Ishikawa (cell line): ENCODE measurements around the gene BIRC5.

Source experiments
- CEBPB ChIP-seq: IDR thresholded peaks from 2 replicates; pipeline ENCODE4 v1.6.1; 2012
- CREB1 ChIP-seq: IDR thresholded peaks from 2 replicates; pipeline ENCODE4 v1.6.1; 2012; ENCODE audit warnings: low read depth
- EGR1 ChIP-seq: IDR thresholded peaks from 2 replicates; pipeline ENCODE4 v1.6.1; 2012
- EP300 ChIP-seq: IDR thresholded peaks from 2 replicates; pipeline ENCODE4 v1.6.1; 2012; ENCODE audit warnings: borderline replicate concordance
- FOXM1 ChIP-seq: IDR thresholded peaks from 2 replicates; pipeline ENCODE4 v1.6.1; 2012; ENCODE audit warnings: low read depth, borderline replicate concordance
- MAX ChIP-seq: IDR thresholded peaks from 2 replicates; pipeline ENCODE4 v1.6.1; 2012
- NFIC ChIP-seq: IDR thresholded peaks from 2 replicates; pipeline ENCODE4 v1.6.1; 2012
- RAD21 ChIP-seq: IDR thresholded peaks from 2 replicates; pipeline ENCODE4 v1.6.1; 2012; ENCODE audit warnings: low read depth
- REST ChIP-seq: IDR thresholded peaks from 2 replicates; pipeline ENCODE4 v1.6.1; 2012; ENCODE audit warnings: low read depth, mild to moderate bottlenecking
- TAF1 ChIP-seq: IDR thresholded peaks from 2 replicates; pipeline ENCODE4 v1.6.1; 2012; ENCODE audit warnings: low read depth, mild to moderate bottlenecking
- TCF12 ChIP-seq: IDR thresholded peaks from 2 replicates; pipeline ENCODE4 v1.6.1; 2012; ENCODE audit warnings: low read depth
- TEAD4 ChIP-seq: IDR thresholded peaks from 2 replicates; pipeline ENCODE4 v1.6.1; 2012
- USF1 ChIP-seq: IDR thresholded peaks from 2 replicates; pipeline ENCODE4 v1.6.1; 2012
- YY1 ChIP-seq: IDR thresholded peaks from 2 replicates; pipeline ENCODE4 v1.6.1; 2012; ENCODE audit warnings: low read depth
- ZBTB7A ChIP-seq: IDR thresholded peaks from 2 replicates; pipeline ENCODE4 v1.6.1; 2012; ENCODE audit warnings: low read depth

The BIRC5 gene

GRCh38 chr17:78180508-78180907, 33.5 kb upstream of the BIRC5 start:
- TF ChIP-seq TEAD4 (no peak), TAF1 (no peak), EP300 (no peak), MAX (no peak), CREB1 (no peak), TCF12 (no peak), ZBTB7A (no peak), CEBPB (no peak), REST (no peak), RAD21 (no peak), USF1 (no peak), YY1 (no peak), FOXM1 (no peak), NFIC (no peak), EGR1 (no peak)

GRCh38 chr17:78182504-78182903, 31.5 kb upstream of the BIRC5 start:
- no peak for TF ChIP-seq REST
- no peak for TF ChIP-seq TAF1
- TF ChIP-seq EP300 = no peak
- TF ChIP-seq CEBPB = no peak
- TF ChIP-seq RAD21 = no peak
- no peak for TF ChIP-seq YY1
- TF ChIP-seq ZBTB7A = no peak
- TF ChIP-seq USF1 = no peak
- no peak for TF ChIP-seq CREB1
- no peak for TF ChIP-seq TEAD4
- TF ChIP-seq MAX = no peak
- TF ChIP-seq TCF12 = no peak
- no peak for TF ChIP-seq NFIC
- no peak for TF ChIP-seq EGR1
- TF ChIP-seq FOXM1 = no peak

- TF ChIP-seq TEAD4 = no peak
- no peak for TF ChIP-seq RAD21
- TF ChIP-seq MAX = no peak
- no peak for TF ChIP-seq YY1
- no peak for TF ChIP-seq REST
- no peak for TF ChIP-seq ZBTB7A
- no peak for TF ChIP-seq USF1
- TF ChIP-seq TCF12 = no peak
- TF ChIP-seq CEBPB = no peak
- no peak for TF ChIP-seq TAF1
- no peak for TF ChIP-seq FOXM1
- no peak for TF ChIP-seq NFIC
- no peak for TF ChIP-seq CREB1
- no peak for TF ChIP-seq EP300
- TF ChIP-seq EGR1 = no peak
Measured at GRCh38 chr17:78183916-78184315, 30.1 kb upstream of the BIRC5 start.

GRCh38 chr17:78184351-78184750, 29.7 kb upstream of the BIRC5 start:
- no peak for TF ChIP-seq MAX
- no peak for TF ChIP-seq EP300
- no peak for TF ChIP-seq USF1
- TF ChIP-seq YY1 = no peak
- no peak for TF ChIP-seq TAF1
- no peak for TF ChIP-seq TCF12
- TF ChIP-seq NFIC = no peak
- TF ChIP-seq EGR1 = no peak
- TF ChIP-seq CEBPB = no peak
- no peak for TF ChIP-seq ZBTB7A
- no peak for TF ChIP-seq TEAD4
- no peak for TF ChIP-seq CREB1
- TF ChIP-seq FOXM1 = no peak
- no peak for TF ChIP-seq RAD21
- no peak for TF ChIP-seq REST
